Prostate gland (tissue), 2 donors: Measurements from ENCODE around the gene AHNAK2. TPM values are rescaled to one million over a fixed set of nuclear protein-coding genes. Genes with fewer than 3 reads are reported as not detected.

Experiments
- DNase-seq: peaks from one replicate; pipeline ENCODE4 v3.0.0-alpha.2; 2019; ENCODE audit warnings: low spot score
- H3K27ac ChIP-seq, 2 donors: fragments of 200-600 bp; sonication (generic); 2 replicates each; pipeline ENCODE4 v1.5.1; 2017 to 2019
- H3K27me3 ChIP-seq: fragments of 200-600 bp; sonication (generic); replicated peaks from 2 replicates; pipeline ENCODE4 v1.5.1; 2019; ENCODE audit not compliant: insufficient read depth
- H3K36me3 ChIP-seq, 2 donors: fragments of 200-600 bp; sonication (generic); 1 replicate in 1 of 2; 2 replicates in 1 of 2; pipeline versions ENCODE4 v1.5.1 to v1.8.1; 2017 to 2019
- H3K4me1 ChIP-seq: fragments of 200-600 bp; sonication (generic); replicated peaks from 2 replicates; pipeline ENCODE4 v1.5.1; 2019
- H3K4me3 ChIP-seq, 2 donors: fragments of 200-600 bp; sonication (generic); 2 replicates each; pipeline ENCODE4 v1.5.1; 2017 to 2019
- H3K9me3 ChIP-seq: fragments of 200-600 bp; sonication (generic); 2 replicates; pipeline ENCODE4 v1.5.1; 2017
- POLR2A ChIP-seq: fragments of 450-650 bp; IDR thresholded peaks from one replicate; pipeline ENCODE4 v1.6.1; 2016; ENCODE audit warnings: antibody characterized with exemption, mild to moderate bottlenecking
- POLR2AphosphoS5 ChIP-seq: sonication (generic); formaldehyde crosslinking; IDR thresholded peaks from one replicate; pipeline ENCODE4 v1.6.1; 2017; ENCODE audit warnings: antibody characterized with exemption
- whole genome bisulfite sequencing: methylation state at CpG from one replicate; pipeline ENCODE4 v1.1.5; 2018; 5-methylcytosine and 5-hydroxymethylcytosine counted together
- intact Hi-C: fragments of 100-400 bp; cut with DNase I; formaldehyde crosslinking; loops from one replicate; pipeline ENCODE4 v1.14.2; 2022
- total RNA-seq, 2 donors: library from RNA; depleted of rRNA; stranded (reverse); fragments of >200 nt; gene quantifications; one replicate each; pipeline ENCODE4 v1.1.0, GENCODE V29; 2016
- TF ChIP-seq, protein P1 (sequence below), 4 experiments: fragments of 200-600 bp in 2 of 4; fragments of 450-650 bp in 2 of 4; sonication (generic) in 2 of 4; IDR thresholded peaks; 1 replicate in 3 of 4; 2 replicates in 1 of 4; pipeline ENCODE4 v1.5.1; 2016 to 2019; ENCODE audit warnings: antibody characterized with exemption in 4 of 4, mild to moderate bottlenecking in 2 of 4, moderate library complexity in 2 of 4

The AHNAK2 gene
- total RNA-seq, 2 donors from 2014 or later, result 18.3 to 27.2 TPM

DNA sequence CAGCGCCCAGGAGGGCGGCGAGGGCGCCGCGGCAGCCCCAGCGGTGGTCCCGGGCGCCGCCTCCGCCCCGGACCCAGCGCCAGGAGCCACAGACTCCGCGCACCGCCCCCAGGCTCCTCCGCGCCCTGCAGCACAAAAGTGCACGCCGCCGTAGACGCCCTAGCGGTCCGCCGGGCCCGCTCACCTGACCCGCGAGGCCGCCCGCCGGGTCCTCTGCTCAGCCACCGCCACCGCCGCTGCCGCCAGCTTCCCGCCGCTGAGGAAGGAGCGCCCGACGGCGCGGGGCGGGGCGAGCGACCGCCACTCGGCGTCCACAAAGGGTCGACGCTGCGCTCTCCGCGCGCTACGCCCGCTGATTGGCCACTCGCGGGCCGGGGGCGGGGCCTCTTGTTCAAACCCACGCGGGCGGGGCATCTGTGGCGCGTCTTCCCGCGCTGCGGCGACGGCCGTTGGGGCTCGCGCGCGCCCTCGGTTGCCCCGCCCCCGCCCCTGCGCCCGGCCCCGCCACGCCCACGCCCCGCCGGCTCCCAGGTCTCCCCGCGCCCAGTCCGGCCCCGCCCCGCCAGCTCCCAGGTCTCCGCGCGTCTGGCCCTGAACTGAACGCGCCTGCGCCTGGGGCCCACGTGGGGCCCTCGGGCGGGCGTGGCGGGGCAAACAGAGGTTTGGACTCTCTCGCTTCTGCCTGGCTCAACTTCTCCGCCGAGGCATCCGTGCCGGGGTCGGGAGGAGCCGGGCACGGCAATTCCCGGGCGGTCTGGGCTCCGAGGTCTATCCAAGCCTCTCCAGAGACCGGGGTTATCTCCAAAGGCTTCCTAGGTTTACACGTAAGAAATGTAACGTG is 42.9 kb upstream of the AHNAK2 start, which contains the start of gene CDCA4:
Gene CDCA4 (minus strand): TSS at position 269 of the 841 bp plus-strand sequence. CDS start 9,154 bp downstream, outside the sequence.
- under 1% methylated on average over 44 of the region's 115 CpGs for WGBS
- H3K4me1 ChIP-seq, result peaks cover 3% of the 10 kb centered on the region
- peak; percentile 97 for DNase-seq

DNA sequence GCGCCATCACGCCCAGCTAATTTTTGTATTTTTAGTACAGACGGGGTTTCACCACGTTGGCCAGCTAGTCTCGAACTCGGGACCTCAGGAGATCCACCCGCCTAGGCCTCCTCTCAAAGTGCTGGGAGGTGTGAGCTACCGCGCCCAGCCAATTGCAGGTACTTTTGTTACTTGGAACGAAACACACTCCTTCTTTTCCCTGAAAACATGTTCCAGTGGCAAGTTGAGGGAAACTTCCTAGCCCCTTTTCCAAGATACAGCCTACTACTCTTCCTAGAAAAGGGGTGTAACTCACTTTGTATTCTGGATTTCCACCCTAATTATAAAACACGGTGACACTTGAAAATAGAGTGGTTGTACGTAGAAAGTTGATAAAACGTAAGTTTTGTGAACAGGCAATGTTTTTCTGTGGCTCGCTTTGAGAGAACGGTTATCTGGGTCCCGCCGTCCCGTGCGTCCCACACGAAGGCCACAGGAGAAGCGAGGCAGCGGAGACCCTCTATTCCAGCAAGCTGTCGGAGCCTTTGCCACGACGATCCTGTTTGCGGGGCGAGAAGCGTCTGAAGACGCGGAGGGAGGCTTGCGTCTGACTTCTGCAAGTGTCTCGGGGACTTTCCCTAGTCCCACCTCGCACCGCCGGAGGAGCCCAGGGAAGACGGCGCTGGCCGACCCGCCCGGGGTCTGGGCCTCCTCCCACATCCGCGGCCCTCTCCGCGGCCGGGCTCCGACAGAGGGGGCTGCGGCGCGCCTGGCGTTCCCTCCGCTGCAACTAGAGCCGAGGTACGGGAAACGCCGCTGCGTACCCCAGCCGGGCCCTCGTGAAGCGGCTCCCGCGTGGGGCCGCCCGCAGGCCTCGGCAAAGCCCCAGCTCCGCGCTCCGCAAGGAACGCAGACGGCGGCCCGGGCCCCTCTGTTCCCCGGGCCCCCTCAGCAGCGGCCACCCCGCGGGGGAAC is 42.0 kb upstream of the AHNAK2 start:
- no peak for TF ChIP-seq POLR2A
- TF ChIP-seq, protein P1, sequence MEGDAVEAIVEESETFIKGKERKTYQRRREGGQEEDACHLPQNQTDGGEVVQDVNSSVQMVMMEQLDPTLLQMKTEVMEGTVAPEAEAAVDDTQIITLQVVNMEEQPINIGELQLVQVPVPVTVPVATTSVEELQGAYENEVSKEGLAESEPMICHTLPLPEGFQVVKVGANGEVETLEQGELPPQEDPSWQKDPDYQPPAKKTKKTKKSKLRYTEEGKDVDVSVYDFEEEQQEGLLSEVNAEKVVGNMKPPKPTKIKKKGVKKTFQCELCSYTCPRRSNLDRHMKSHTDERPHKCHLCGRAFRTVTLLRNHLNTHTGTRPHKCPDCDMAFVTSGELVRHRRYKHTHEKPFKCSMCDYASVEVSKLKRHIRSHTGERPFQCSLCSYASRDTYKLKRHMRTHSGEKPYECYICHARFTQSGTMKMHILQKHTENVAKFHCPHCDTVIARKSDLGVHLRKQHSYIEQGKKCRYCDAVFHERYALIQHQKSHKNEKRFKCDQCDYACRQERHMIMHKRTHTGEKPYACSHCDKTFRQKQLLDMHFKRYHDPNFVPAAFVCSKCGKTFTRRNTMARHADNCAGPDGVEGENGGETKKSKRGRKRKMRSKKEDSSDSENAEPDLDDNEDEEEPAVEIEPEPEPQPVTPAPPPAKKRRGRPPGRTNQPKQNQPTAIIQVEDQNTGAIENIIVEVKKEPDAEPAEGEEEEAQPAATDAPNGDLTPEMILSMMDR (IDR thresholded peaks at IDR 0.05), result no peak
- no peak for TF ChIP-seq POLR2AphosphoS5
- Histone ChIP-seq H3K4me1 (peaks cover 3% of the 10 kb centered on the region), H3K9me3 (no peaks in the 10 kb centered on the region), H3K27ac (peak overlapping the region; percentile 69 to 76), H3K27me3 (no peaks in the 10 kb centered on the region), H3K36me3 (no peaks in the 10 kb centered on the region), H3K4me3 (peak overlapping the region; percentile 81 to 82)
- intact Hi-C loops, result loop anchor here (5.0 kb wide), 1 partner anchor 38 kb away; no protein-coding TSS in a partner anchor
- WGBS, result 6% methylated on average over 67 of the region's 75 CpGs
- no peak for DNase-seq

More for the DNA sequence above, 42.9 kb upstream of the AHNAK2 start, which contains the start of gene CDCA4:
- intact Hi-C loops, result loop anchor here (5.0 kb wide), 1 partner anchor 39 kb away; no protein-coding TSS in a partner anchor
- peak within 1 kb of the TSS; percentile 76 to 77 for H3K27ac ChIP-seq
- no peaks in the 10 kb centered on the region for H3K36me3 ChIP-seq
- H3K27me3 ChIP-seq, result no peaks in the 10 kb centered on the region
- TF ChIP-seq POLR2A, result peak; percentile 92
- peak; percentile 90 for TF ChIP-seq POLR2AphosphoS5
- TF ChIP-seq, protein P1 (IDR thresholded peaks at IDR 0.05), result peak in 2 of 4 experiments; percentile 27 to 29
- no peaks in the 10 kb centered on the region for H3K9me3 ChIP-seq
- peak within 1 kb of the TSS; percentile 81 to 82 for H3K4me3 ChIP-seq

DNA sequence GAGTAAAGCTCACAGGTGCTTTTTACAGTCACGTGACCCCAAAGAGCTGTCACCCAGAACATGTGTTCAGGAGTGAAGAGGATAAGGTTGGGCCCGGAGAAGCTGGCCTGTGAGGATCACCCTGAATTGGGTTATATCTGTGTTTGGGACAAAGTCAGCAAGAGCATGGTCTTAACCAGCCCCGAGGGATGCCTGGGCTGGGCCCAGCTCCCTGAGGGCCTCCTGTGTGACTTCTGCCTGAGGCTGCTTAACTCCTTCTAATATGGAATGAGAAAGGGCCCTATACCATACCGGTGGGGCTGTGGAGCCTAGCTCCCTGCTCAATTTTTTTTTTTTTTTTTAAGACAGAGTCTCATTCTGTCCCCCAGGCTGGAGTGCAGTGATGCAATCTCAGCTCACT is 40.2 kb upstream of the AHNAK2 start:
- 72% methylated on average over 4 of the region's 4 CpGs for WGBS
- Histone ChIP-seq H3K36me3 (no peaks in the 10 kb centered on the region), H3K27ac (no peak overlapping the region), H3K27me3 (no peaks in the 10 kb centered on the region), H3K9me3 (no peaks in the 10 kb centered on the region), H3K4me3 (no peak overlapping the region), H3K4me1 (peaks cover 3% of the 10 kb centered on the region)
- TF ChIP-seq POLR2A (no peak), POLR2AphosphoS5 (no peak)
- TF ChIP-seq, protein P1 (IDR thresholded peaks at IDR 0.05), result no peak
- intact Hi-C loops, result no loop called here
- no peak for DNase-seq

DNA sequence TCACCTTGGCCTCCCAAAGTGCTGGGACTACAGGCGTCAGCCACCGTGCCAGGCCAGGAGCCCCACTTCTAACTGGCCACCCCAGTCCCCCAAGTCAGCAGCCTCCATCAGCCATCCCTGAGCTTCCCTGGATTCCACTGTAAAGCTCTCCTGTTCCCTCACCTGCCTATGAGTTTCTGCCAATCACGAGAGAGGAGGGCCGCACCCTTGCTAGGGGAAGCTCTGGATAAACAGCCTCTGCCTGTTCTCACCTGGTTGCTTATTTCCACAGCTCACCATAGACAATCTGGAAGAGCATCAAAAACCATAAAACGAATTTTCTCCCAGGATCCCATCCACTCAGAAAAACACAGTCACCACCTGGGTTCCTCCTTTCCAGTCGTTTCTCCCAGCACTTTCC is 37.7 kb upstream of the AHNAK2 start:
- peaks cover 0 to 2% of the 10 kb centered on the region in 2 donors for H3K36me3 ChIP-seq
- WGBS, result 74% methylated on average over 6 of the region's 6 CpGs
- H3K27me3 ChIP-seq, result no peaks in the 10 kb centered on the region
- H3K4me3 ChIP-seq, result no peak overlapping the region
- H3K27ac ChIP-seq, result no peak overlapping the region
- TF ChIP-seq POLR2A (no peak), POLR2AphosphoS5 (no peak)
- TF ChIP-seq, protein P1 (IDR thresholded peaks at IDR 0.05), result no peak
- H3K9me3 ChIP-seq, result no peaks in the 10 kb centered on the region
- DNase-seq, result no peak
- intact Hi-C loops, result no loop called here
- no peaks in the 10 kb centered on the region for H3K4me1 ChIP-seq
